Lung (tissue), 12 donors: ENCODE results near the gene TENM4. TPM values are rescaled to one million over a fixed set of nuclear protein-coding genes. Genes with fewer than 3 reads are reported as not detected.

Experiments
- ATAC-seq: fragments of 200-7000 bp; cut with Tn5 transposase; one replicate; pipeline ENCODE4 v1.9.1; 2020; ENCODE audit warnings: moderate number of reproducible peaks; ENCODE audit not compliant: insufficient read depth, low FRiP score
- DNase-seq, 3 donors: peaks; one replicate each; pipeline ENCODE4 v3.0.0-alpha.2; 2013 to 2017
- H3K27ac ChIP-seq, 2 donors: one replicate each; pipeline ENCODE4 v1.5.1; 2013; ENCODE audit warnings: mild to moderate bottlenecking in 2 of 2, moderate library complexity in 2 of 2, control low read depth in 1 of 2, inconsistent platforms in 1 of 2, low read depth in 1 of 2, low read length in 1 of 2
- H3K27me3 ChIP-seq, 3 donors: one replicate each; pipeline ENCODE4 v1.5.1; 2013; ENCODE audit warnings: low read length in 2 of 3; ENCODE audit not compliant: control insufficient read depth in 3 of 3, insufficient read depth in 3 of 3
- H3K36me3 ChIP-seq, 4 donors: one replicate each; pipeline ENCODE4 v1.5.1; 2013; ENCODE audit warnings: low read length in 4 of 4, mild to moderate bottlenecking in 1 of 4, moderate library complexity in 1 of 4; ENCODE audit not compliant: control insufficient read depth in 4 of 4, insufficient read depth in 4 of 4
- H3K4me1 ChIP-seq, 5 donors: one replicate each; pipeline ENCODE4 v1.5.1; 2013; ENCODE audit warnings: low read length in 5 of 5, mild to moderate bottlenecking in 2 of 5, moderate library complexity in 1 of 5; ENCODE audit not compliant: control insufficient read depth in 5 of 5, insufficient read depth in 5 of 5
- H3K4me3 ChIP-seq: one replicate; pipeline ENCODE4 v1.5.1; 2013; ENCODE audit warnings: mild to moderate bottlenecking, control low read depth, moderate library complexity
- H3K9ac ChIP-seq, 2 donors: one replicate each; pipeline ENCODE4 v1.5.1; 2013; ENCODE audit warnings: low read length in 2 of 2, control low read depth in 1 of 2; ENCODE audit not compliant: insufficient read depth in 1 of 2
- H3K9me3 ChIP-seq, 4 donors: one replicate each; pipeline ENCODE4 v1.5.1; 2013; ENCODE audit warnings: low read length in 3 of 4, mild to moderate bottlenecking in 1 of 4, moderate library complexity in 1 of 4; ENCODE audit not compliant: control insufficient read depth in 4 of 4, insufficient read depth in 3 of 4
- WGBS, 2 donors: extraction: QIAGEN DNeasy Blood & Tissue Kit; methylation state at CpG; one replicate each; pipeline ENCODE4 v1.1.7; 2013; 5-methylcytosine and 5-hydroxymethylcytosine counted together
- polyA plus RNA-seq, 2 donors: library from polyadenylated mRNA; stranded (reverse); fragments of 200-250 nt; gene quantifications; one replicate each; pipeline ENCODE4 v1.2.1, GENCODE V29; 2013
- total RNA-seq, 2 donors: library from RNA; depleted of rRNA in 1 of 2; stranded (reverse); fragments of >200 nt in 1 of 2; gene quantifications; one replicate each; pipeline ENCODE4 v1.2.1, GENCODE V29; 2014 to 2021
- TF ChIP-seq, protein P1 (sequence below): IDR thresholded peaks from 2 replicates; pipeline ENCODE4 v1.5.1; 2012; ENCODE audit warnings: mild to moderate bottlenecking; ENCODE audit errors: control extremely low read depth, extremely low read depth
- donor health status: control.
- donor health status: control.
- donor health status: Bipolar disorder and iron deficiency.
- donor health status: healthy.
- donor health status: DM: yes; HTN: yes; CAD: no.

The TENM4 gene
- total and polyA plus RNA-seq, 4 donors, result 0.28 to 16.4 (median 3.2) TPM

DNA sequence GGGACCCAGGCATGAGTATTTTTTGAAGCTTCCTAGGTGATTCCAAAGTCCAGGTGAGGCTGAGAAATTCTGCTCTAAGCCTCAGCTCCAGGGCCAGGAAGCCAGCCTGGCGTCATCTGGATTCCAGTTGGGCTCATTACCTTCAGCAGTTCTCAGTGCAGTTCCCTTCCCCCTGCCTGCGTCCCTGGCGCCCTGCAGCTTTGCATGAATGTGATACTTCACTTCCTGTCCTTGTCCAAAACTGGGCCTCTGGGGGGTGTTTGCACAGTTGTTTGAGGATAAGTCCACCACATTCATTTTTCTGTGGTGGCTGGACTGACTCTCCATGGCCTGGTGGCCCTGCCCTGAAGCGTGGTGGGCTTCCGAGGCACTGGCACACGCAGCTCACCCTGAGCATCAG, 98.1 kb downstream of the TENM4 start:
- no peak for ATAC-seq
- Histone ChIP-seq H3K27me3 (no peaks in the 10 kb centered on the region), H3K27ac (no peak overlapping the region), H3K4me3 (no peak overlapping the region), H3K36me3 (no peaks in the 10 kb centered on the region), H3K9me3 (peaks cover 0 to 2% (median 0%) of the 10 kb centered on the region in 4 donors), H3K4me1 (no peaks in the 10 kb centered on the region), H3K9ac (no peak overlapping the region)
- peak; percentile 25 to 42 (median 25) for DNase-seq
- WGBS, 2 donors, result 60 to 65% methylated on average over 6 of the region's 6 CpGs
- TF ChIP-seq, protein P1, sequence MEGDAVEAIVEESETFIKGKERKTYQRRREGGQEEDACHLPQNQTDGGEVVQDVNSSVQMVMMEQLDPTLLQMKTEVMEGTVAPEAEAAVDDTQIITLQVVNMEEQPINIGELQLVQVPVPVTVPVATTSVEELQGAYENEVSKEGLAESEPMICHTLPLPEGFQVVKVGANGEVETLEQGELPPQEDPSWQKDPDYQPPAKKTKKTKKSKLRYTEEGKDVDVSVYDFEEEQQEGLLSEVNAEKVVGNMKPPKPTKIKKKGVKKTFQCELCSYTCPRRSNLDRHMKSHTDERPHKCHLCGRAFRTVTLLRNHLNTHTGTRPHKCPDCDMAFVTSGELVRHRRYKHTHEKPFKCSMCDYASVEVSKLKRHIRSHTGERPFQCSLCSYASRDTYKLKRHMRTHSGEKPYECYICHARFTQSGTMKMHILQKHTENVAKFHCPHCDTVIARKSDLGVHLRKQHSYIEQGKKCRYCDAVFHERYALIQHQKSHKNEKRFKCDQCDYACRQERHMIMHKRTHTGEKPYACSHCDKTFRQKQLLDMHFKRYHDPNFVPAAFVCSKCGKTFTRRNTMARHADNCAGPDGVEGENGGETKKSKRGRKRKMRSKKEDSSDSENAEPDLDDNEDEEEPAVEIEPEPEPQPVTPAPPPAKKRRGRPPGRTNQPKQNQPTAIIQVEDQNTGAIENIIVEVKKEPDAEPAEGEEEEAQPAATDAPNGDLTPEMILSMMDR, result no peak

DNA sequence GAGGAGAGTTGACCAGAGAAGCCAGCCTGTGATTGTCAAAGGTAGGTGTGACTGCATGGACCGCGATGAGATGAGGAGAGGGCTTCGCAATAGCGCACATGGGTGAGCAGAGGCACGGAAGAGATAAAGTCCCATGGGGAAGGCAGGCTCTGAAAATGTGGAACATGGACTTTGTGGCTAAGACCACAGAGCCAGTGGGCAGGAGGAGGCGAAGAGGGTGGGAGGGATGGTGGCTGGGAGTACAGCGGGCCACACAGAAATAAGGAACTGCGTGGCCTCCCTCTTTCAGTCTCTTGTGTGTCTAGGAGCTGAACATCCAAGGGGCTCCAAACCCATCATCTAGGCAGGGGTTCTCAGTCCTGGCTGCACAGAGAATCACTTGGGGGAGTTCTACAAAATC, 98.6 kb downstream of the TENM4 start:
- H3K9ac ChIP-seq, result no peak overlapping the region
- TF ChIP-seq, protein P1, result no peak
- 84 to 86% methylated on average over 8 of the region's 8 CpGs for WGBS, 2 donors
- DNase-seq, result no peak
- no peaks in the 10 kb centered on the region for H3K27me3 ChIP-seq
- H3K4me1 ChIP-seq, result no peaks in the 10 kb centered on the region
- ATAC-seq, result no peak
- H3K4me3 ChIP-seq, result no peak overlapping the region
- H3K27ac ChIP-seq, result no peak overlapping the region
- H3K9me3 ChIP-seq, result peaks cover 0 to 4% (median 0%) of the 10 kb centered on the region in 4 donors
- no peaks in the 10 kb centered on the region for H3K36me3 ChIP-seq

DNA sequence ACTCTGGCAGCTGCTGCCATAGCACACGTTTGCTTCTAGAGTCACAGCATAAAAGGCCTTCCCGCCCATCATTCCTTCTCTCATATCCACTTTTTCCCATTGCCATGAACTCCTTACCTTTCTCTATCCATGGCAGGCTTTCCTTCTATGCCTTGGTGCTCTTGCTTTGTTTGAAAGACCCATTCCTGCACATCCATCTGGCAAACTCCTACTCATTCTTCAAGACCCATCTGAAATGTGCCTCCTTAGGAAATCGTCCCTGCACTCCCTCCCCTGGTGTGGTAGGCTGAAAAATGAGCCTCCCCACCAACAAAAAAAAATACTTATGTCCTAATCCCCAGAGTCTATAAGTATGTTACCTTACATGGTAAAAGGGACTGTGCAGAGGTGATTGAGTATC, 100.3 kb downstream of the TENM4 start:
- H3K4me1 ChIP-seq, result peaks cover 0 to 3% (median 0%) of the 10 kb centered on the region in 5 donors
- H3K4me3 ChIP-seq, result no peak overlapping the region
- no peak overlapping the region for H3K9ac ChIP-seq
- no peak for ATAC-seq
- peaks cover 0 to 4% (median 0%) of the 10 kb centered on the region in 4 donors for H3K9me3 ChIP-seq
- H3K27me3 ChIP-seq, result no peaks in the 10 kb centered on the region
- TF ChIP-seq, protein P1, result no peak
- no peak overlapping the region for H3K27ac ChIP-seq
- WGBS, 2 donors, result 77 to 89% methylated on average over 3 of the region's 3 CpGs
- no peaks in the 10 kb centered on the region for H3K36me3 ChIP-seq
- DNase-seq, result no peak
